SH-SY5Y (cell line): ENCODE data around the gene RYR1.

Source experiments
- GATA2 ChIP-seq: IDR thresholded peaks from 2 replicates; pipeline ENCODE4 v1.6.1; 2011; ENCODE audit warnings: mild to moderate bottlenecking, low read depth, low read length
- GATA3 ChIP-seq: IDR thresholded peaks from 2 replicates; pipeline ENCODE4 v1.6.1; 2011; ENCODE audit warnings: low read depth, mild to moderate bottlenecking, low read length, moderate library complexity

GRCh38 chr19:38449518-38449917 is 16.0 kb downstream of the RYR1 start:
- no peak for TF ChIP-seq GATA2
- TF ChIP-seq GATA3, result no peak
